H9 (cell line): ENCODE data around the gene MRPS31. TPM values are rescaled to one million over a fixed set of nuclear protein-coding genes. Genes with fewer than 3 reads are reported as not detected.

Experiments
- DNase-seq: peaks from one replicate; pipeline ENCODE4 v3.0.0-alpha.2; 2017
- H2AFZ ChIP-seq: one replicate; pipeline ENCODE4 v1.6.1; 2013; ENCODE audit warnings: mild to moderate bottlenecking, low read length, control low read depth, moderate library complexity
- H2AK5ac ChIP-seq: 2 replicates; pipeline ENCODE4 v1.6.1; 2013; ENCODE audit warnings: low read length, control low read depth, mixed read lengths; ENCODE audit not compliant: insufficient read length
- H2BK120ac ChIP-seq: one replicate; pipeline ENCODE4 v1.6.1; 2013; ENCODE audit warnings: low read depth, mild to moderate bottlenecking, low read length, control low read depth, inconsistent platforms; ENCODE audit not compliant: poor library complexity, severe bottlenecking
- H2BK12ac ChIP-seq: 2 replicates; pipeline ENCODE4 v1.6.1; 2013; ENCODE audit warnings: low read length, control low read depth, mixed read lengths, low read depth; ENCODE audit not compliant: insufficient read length
- H2BK15ac ChIP-seq: 2 replicates; pipeline ENCODE4 v1.6.1; 2013; ENCODE audit warnings: low read depth, low read length, control low read depth
- H2BK20ac ChIP-seq: one replicate; pipeline ENCODE4 v1.6.1; 2013; ENCODE audit warnings: low read depth, mild to moderate bottlenecking, low read length, control low read depth, inconsistent platforms; ENCODE audit not compliant: poor library complexity, severe bottlenecking
- H2BK5ac ChIP-seq: 2 replicates; pipeline ENCODE4 v1.6.1; 2013; ENCODE audit warnings: low read length, control low read depth, mixed read lengths; ENCODE audit not compliant: insufficient read length
- H3K14ac ChIP-seq: 2 replicates; pipeline ENCODE4 v1.6.1; 2013; ENCODE audit warnings: low read length, control low read depth; ENCODE audit not compliant: insufficient read depth
- H3K18ac ChIP-seq: 2 replicates; pipeline ENCODE4 v1.6.1; 2013; ENCODE audit warnings: low read depth, mild to moderate bottlenecking, mixed read lengths, low read length, control low read depth; ENCODE audit not compliant: insufficient read length
- H3K23ac ChIP-seq: 2 replicates; pipeline ENCODE4 v1.6.1; 2013; ENCODE audit warnings: low read length, control low read depth, mixed read lengths, low read depth; ENCODE audit not compliant: insufficient read length
- H3K23me2 ChIP-seq: 2 replicates; pipeline ENCODE4 v1.6.1; 2013; ENCODE audit warnings: low read depth, mild to moderate bottlenecking, mixed read lengths, low read length, control low read depth; ENCODE audit not compliant: insufficient read length, poor library complexity, severe bottlenecking
- H3K27ac ChIP-seq: 2 replicates; pipeline ENCODE4 v1.5.1; 2013; ENCODE audit warnings: low read length, control low read depth, mixed read lengths, low read depth; ENCODE audit not compliant: insufficient read length
- H3K27me3 ChIP-seq: 2 replicates; pipeline ENCODE4 v1.6.1; 2013; ENCODE audit warnings: low read length, control low read depth, inconsistent platforms; ENCODE audit not compliant: insufficient read depth
- H3K4ac ChIP-seq: 2 replicates; pipeline ENCODE4 v1.6.1; 2013; ENCODE audit warnings: low read depth, mild to moderate bottlenecking, control low read depth, inconsistent platforms, low read length, moderate library complexity
- H3K4me1 ChIP-seq: 2 replicates; pipeline ENCODE4 v1.6.1; 2013; ENCODE audit warnings: low read length, control low read depth, inconsistent platforms; ENCODE audit not compliant: insufficient read depth
- H3K4me2 ChIP-seq: 2 replicates; pipeline ENCODE4 v1.6.1; 2013; ENCODE audit warnings: low read length, control low read depth, mixed read lengths; ENCODE audit not compliant: insufficient read length, insufficient read depth
- H3K56ac ChIP-seq: 2 replicates; pipeline ENCODE4 v1.6.1; 2013; ENCODE audit warnings: low read depth, mild to moderate bottlenecking, mixed read lengths, low read length, control low read depth; ENCODE audit not compliant: insufficient read length
- H3K79me1 ChIP-seq: 2 replicates; pipeline ENCODE4 v1.6.1; 2013; ENCODE audit warnings: low read depth, mild to moderate bottlenecking, moderate library complexity, low read length, control low read depth, inconsistent platforms; ENCODE audit not compliant: insufficient read depth, poor library complexity, severe bottlenecking
- H3K79me2 ChIP-seq: 2 replicates; pipeline ENCODE4 v1.6.1; 2013; ENCODE audit warnings: low read length, control low read depth, inconsistent platforms; ENCODE audit not compliant: insufficient read depth
- H3K9ac ChIP-seq: 2 replicates; pipeline ENCODE4 v1.6.1; 2013; ENCODE audit warnings: low read length, control low read depth, mixed read lengths; ENCODE audit not compliant: insufficient read length; ENCODE audit errors: extremely low read depth
- H3K9me3 ChIP-seq: one replicate; pipeline ENCODE4 v1.6.1; 2013; ENCODE audit warnings: low read depth, low read length, inconsistent platforms; ENCODE audit not compliant: control insufficient read depth
- H3T11ph ChIP-seq: one replicate; pipeline ENCODE4 v1.6.1; 2013; ENCODE audit warnings: mild to moderate bottlenecking, low read length, control low read depth, inconsistent platforms
- H4K20me1 ChIP-seq: one replicate; pipeline ENCODE4 v1.6.1; 2013; ENCODE audit not compliant: control insufficient read depth, insufficient read length, insufficient read depth
- H4K5ac ChIP-seq: 2 replicates; pipeline ENCODE4 v1.6.1; 2013; ENCODE audit warnings: low read depth, mild to moderate bottlenecking, mixed read lengths, low read length, control low read depth; ENCODE audit not compliant: insufficient read length
- H4K8ac ChIP-seq: replicated peaks from 2 replicates; pipeline ENCODE4 v1.6.1; 2013; ENCODE audit warnings: low read length, control low read depth, mixed read lengths, low read depth; ENCODE audit not compliant: insufficient read length
- H4K91ac ChIP-seq: 2 replicates; pipeline ENCODE4 v1.6.1; 2013; ENCODE audit warnings: low read depth, mild to moderate bottlenecking, moderate library complexity, mixed read lengths, low read length, control low read depth; ENCODE audit not compliant: insufficient read length
- H3K27ac Mint-ChIP-seq, 3 experiments: 2 replicates in 2 of 3; 3 replicates in 1 of 3; pipeline ENCODE4 v1.8.0; 2020 to 2021; ENCODE audit warnings: mixed read lengths in 3 of 3, mild to moderate bottlenecking in 1 of 3, moderate library complexity in 1 of 3
- H3K27me3 Mint-ChIP-seq: 2 replicates; pipeline ENCODE4 v1.8.0; 2021; ENCODE audit warnings: low read depth, mild to moderate bottlenecking, moderate library complexity, mixed read lengths
- H3K36me3 Mint-ChIP-seq, 3 experiments: 2 replicates in 2 of 3; 3 replicates in 1 of 3; pipeline ENCODE4 v1.8.0; 2020 to 2021; ENCODE audit warnings: low read depth in 3 of 3, mixed read lengths in 3 of 3; ENCODE audit not compliant: insufficient read depth in 1 of 3
- H3K4me1 Mint-ChIP-seq, 2 experiments: 2 replicates each; pipeline ENCODE4 v1.8.0; 2020; ENCODE audit warnings: mixed read lengths in 2 of 2
- H3K4me3 Mint-ChIP-seq, 2 experiments: 2 replicates in 1 of 2; 3 replicates in 1 of 2; pipeline ENCODE4 v1.8.0; 2020 to 2021; ENCODE audit warnings: mild to moderate bottlenecking in 2 of 2, mixed read lengths in 2 of 2, moderate library complexity in 1 of 2
- H3K9me3 Mint-ChIP-seq, 2 experiments: 2 replicates in 1 of 2; 3 replicates in 1 of 2; pipeline ENCODE4 v1.8.0; 2020; ENCODE audit warnings: mild to moderate bottlenecking in 2 of 2, mixed read lengths in 2 of 2, moderate library complexity in 1 of 2
- CTCF ChIP-seq: fragments of 200-600 bp; sonication (generic); conservative IDR thresholded peaks from 3 replicates; pipeline ENCODE4 v1.8.0; 2021; ENCODE audit warnings: antibody characterized with exemption, mild to moderate bottlenecking
- WGBS: extraction: QIAGEN DNeasy Blood & Tissue Kit; methylation state at CpG from one replicate; pipeline ENCODE4 v1.1.7; 2013; ENCODE audit warnings: missing lambda C conversion rate, low lambda C conversion rate, mixed read lengths; ENCODE audit not compliant: insufficient read length; ENCODE audit errors: extremely low coverage; 5-methylcytosine and 5-hydroxymethylcytosine counted together
- total RNA-seq: library from RNA; stranded (reverse); gene quantifications from 2 replicates; pipeline ENCODE4 v1.2.1, GENCODE V29; 2021

Gene MRPS31
- total RNA-seq, 1 experiment from 2014 or later: 27.3 TPM

DNA sequence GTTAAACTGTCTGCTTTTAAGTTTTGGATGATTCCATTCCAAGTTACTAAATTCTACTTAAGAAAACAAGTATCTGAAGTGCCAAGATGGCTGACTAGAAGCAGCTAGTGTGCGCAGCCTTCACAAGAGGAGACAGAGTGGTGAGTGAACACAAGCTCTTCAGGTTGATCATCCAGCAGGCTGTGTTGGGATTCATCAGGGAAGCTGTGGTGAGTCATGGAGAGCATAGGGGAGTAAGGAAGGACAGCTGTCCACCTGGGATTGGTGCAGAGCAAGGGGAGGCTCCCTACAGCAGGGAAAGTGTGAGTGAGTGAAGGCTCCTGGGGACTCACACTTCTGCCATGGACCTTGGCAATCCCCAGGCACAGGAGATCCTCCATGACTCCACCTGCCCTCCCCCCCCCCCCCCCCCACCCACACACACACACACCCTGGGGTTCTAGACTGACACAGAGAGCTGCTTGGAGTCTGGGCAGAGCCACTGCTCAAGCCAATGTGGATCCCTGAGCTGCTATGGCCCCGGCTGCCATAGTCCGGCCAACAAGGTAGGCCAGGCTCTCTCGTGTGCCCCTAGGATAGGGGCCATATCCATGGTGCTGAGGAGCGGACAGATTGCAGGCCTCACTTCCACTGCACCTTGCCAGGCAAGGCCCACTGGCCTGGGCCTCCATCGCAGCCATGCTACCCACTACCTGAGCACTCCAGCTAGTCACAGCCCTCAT is 41.9 kb upstream of the MRPS31 start:
- H2BK12ac ChIP-seq: no peak overlapping the region
- no peak for TF ChIP-seq CTCF
- peaks cover 22 to 72% (median 42%) of the 10 kb centered on the region in 3 experiments for H3K36me3 Mint-ChIP-seq

More for the DNA sequence above, 41.9 kb upstream of the MRPS31 start:
- no peak overlapping the region for H2BK15ac ChIP-seq
- Mint-ChIP-seq H3K27me3 (no peaks in the 10 kb centered on the region; the same call in 1 of the 2 replicates), H3K4me1 (no peaks in the 10 kb centered on the region), H3K4me3 (no peak overlapping the region), H3K9me3 (peaks cover 12 to 32% of the 10 kb centered on the region in 2 experiments), H3K27ac (no peak overlapping the region)
- H2AFZ ChIP-seq: no peak overlapping the region
- no peak overlapping the region for H3K4me2 ChIP-seq
- H2BK20ac ChIP-seq: no peak overlapping the region
- H3K23me2 ChIP-seq: no peaks in the 10 kb centered on the region
- no peak overlapping the region for H2BK5ac ChIP-seq
- H2AK5ac ChIP-seq: no peak overlapping the region
- no peak overlapping the region for H3K9ac ChIP-seq
- no peak overlapping the region for H4K5ac ChIP-seq
- no peaks in the 10 kb centered on the region for H3K79me1 ChIP-seq
- no peak overlapping the region for H4K8ac ChIP-seq
- H3K9me3 ChIP-seq: no peaks in the 10 kb centered on the region
- H3K23ac ChIP-seq: no peak overlapping the region
- H4K20me1 ChIP-seq: no peaks in the 10 kb centered on the region
- H3K18ac ChIP-seq: no peak overlapping the region
- H3K79me2 ChIP-seq: no peaks in the 10 kb centered on the region
- H3K56ac ChIP-seq: no peak overlapping the region
- no peak for DNase-seq
- no peak overlapping the region for H3K27ac ChIP-seq
- H3K27me3 ChIP-seq: no peaks in the 10 kb centered on the region
- no peak overlapping the region for H2BK120ac ChIP-seq
- no peak overlapping the region for H3T11ph ChIP-seq
- WGBS: no CpG with 5 or more reads among the region's 6 CpGs
- H3K4me1 ChIP-seq: no peaks in the 10 kb centered on the region
- no peak overlapping the region for H3K14ac ChIP-seq
- no peak overlapping the region for H4K91ac ChIP-seq
- no peak overlapping the region for H3K4ac ChIP-seq
